Right lobe of liver (tissue), 4 donors: ENCODE measurements around the gene HNRNPUL1.

Source experiments
- POLR2A ChIP-seq: fragments of 450-650 bp; IDR thresholded peaks from one replicate; pipeline ENCODE4 v1.6.1; 2017; ENCODE audit warnings: antibody characterized with exemption, mild to moderate bottlenecking
- TF ChIP-seq, protein P1 (sequence below), 4 donors: fragments of 200-600 bp in 3 of 4; fragments of 450-650 bp in 1 of 4; IDR thresholded peaks; one replicate each; pipeline versions ENCODE4 v1.5.1 to v1.8.0; 2016 to 2022; ENCODE audit warnings: antibody characterized with exemption in 4 of 4, mild to moderate bottlenecking in 2 of 4
- donor health status: DM: no; HTN: no; CAD: no.
- donor health status: DM: no; HTN: no; CAD: no.
- donor health status: DM: no; HTN: yes; CAD: no.

DNA sequence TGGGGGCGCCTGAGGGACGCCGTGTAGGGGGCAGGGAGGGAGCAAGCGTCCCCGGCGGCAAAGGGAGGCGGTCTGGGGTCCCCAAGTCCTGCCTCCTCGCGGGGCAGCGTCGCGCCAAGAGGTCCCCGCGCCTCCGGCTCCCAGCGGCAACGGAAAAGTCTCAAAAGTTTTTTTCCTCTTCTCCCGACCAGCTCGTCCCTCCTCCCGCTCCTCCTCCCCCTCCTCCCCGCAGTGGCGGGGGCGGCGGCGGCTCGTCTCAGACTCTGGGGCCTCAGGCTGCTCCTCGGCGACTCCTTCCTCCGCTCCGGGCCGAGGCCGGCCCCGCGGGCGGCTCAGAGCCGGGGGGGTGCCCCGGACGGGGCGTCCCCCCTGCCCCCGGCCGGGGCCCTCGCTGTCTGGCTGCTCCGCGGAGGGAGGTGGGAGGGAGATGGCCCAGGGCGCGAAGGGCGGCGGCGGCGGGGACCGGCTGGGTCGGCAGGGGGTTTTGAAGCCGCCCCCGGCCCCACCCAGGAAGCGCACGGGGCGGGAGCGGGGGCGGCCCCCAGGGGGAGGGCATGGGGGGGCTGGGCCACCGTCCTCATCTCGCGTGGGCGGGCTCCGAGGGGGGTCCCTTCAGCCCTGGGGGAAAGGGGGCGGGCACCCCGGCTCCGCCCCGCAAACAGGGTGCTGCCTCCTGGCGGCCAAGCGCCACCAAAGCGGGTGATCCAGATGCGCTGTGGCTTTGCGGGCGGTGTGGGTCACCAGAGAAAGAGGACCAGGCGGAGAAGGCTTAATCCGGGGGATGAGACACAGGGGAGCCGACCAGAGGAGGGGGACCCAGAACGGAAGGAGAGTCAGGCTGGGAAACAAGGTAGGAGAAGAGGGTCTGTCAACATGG, 89.5 kb downstream of the HNRNPUL1 start, which contains the start of gene TGFB1:
- TF ChIP-seq POLR2A: peak; percentile 68
- TF ChIP-seq, protein P1, sequence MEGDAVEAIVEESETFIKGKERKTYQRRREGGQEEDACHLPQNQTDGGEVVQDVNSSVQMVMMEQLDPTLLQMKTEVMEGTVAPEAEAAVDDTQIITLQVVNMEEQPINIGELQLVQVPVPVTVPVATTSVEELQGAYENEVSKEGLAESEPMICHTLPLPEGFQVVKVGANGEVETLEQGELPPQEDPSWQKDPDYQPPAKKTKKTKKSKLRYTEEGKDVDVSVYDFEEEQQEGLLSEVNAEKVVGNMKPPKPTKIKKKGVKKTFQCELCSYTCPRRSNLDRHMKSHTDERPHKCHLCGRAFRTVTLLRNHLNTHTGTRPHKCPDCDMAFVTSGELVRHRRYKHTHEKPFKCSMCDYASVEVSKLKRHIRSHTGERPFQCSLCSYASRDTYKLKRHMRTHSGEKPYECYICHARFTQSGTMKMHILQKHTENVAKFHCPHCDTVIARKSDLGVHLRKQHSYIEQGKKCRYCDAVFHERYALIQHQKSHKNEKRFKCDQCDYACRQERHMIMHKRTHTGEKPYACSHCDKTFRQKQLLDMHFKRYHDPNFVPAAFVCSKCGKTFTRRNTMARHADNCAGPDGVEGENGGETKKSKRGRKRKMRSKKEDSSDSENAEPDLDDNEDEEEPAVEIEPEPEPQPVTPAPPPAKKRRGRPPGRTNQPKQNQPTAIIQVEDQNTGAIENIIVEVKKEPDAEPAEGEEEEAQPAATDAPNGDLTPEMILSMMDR (IDR thresholded peaks at IDR 0.05): peak; percentile 69 to 86 (median 77)
